ENCODE measurements around the gene TMEM61.
"Not testable (repeated sequence)": the region's sequence is repeated elsewhere in the genome, so short reads cannot be mapped to it uniquely, and the experiment has no call there.

Gene TMEM61

DNA sequence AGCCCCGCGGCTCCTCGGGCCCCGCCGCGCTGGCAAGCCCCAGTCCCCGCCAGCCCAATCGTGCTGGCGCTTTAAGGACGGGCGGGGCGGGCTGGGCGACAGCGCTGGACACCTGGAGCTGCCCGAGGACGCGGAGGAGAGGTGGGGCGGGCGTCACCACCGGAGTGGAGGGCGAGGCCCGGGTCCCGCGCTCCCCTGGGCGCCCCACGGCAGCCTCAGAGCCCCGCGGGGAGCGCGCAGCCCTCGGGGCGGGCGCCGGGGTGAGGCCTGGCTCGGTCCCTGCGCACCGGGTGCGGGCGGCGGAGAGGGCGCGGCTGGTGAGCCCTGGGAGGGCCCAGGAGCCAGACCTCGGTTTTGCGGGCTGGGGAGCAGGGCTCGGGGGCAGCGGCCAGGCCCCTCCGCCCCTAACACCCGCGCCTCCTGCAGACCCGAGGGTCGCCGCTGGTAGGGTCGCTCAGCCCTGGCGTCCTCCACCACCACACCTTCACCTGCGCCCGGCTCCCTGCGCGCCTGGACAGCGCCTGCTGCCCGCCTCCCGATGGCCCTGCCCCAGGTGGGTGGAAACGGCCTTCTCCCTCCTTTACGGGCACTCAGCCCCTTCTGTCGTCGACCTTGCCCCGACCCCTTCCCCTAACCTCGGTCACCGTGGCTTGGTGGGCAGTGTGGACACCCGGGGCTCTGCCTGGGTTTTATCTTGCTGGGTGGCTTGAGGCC lies at the start of gene TMEM61:
Gene TMEM61 (plus strand): TSS at position 101 of the 714 bp plus-strand sequence. CDS start 438 bp downstream, at position 539.
- in situ Hi-C loops (cut with MboI; ENCODE audit: low sequenced_read_pairs) = no loop called here

DNA sequence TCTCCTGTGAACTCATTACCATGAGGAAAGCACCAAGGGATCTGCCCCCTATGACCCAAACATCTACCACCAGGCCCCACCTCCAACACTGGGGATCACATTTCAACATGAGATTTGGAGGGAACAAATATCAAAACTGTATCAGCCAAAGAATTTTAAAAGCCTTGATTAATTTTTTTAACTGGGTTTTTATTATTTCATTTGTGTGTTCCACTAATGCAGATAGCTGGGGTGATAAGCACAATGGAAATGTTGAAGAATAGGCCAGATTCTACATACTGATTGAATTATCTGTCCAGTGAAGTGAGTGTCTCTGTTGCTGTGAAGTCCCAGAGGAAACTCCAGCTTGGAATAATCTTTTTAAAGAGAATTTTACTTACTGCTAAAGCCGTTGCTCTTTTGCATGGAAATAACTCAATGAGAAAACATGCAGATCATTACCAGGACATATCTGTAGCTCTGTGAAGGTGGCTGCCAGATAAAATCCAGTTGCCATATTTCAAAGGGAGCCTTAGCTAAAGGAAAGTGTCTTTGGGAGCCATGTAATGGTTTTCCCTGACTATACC lies 49.1 kb upstream of the TMEM61 start:
- in situ Hi-C loops (cut with MboI; ENCODE audit: low sequenced_read_pairs) = no loop called here

DNA sequence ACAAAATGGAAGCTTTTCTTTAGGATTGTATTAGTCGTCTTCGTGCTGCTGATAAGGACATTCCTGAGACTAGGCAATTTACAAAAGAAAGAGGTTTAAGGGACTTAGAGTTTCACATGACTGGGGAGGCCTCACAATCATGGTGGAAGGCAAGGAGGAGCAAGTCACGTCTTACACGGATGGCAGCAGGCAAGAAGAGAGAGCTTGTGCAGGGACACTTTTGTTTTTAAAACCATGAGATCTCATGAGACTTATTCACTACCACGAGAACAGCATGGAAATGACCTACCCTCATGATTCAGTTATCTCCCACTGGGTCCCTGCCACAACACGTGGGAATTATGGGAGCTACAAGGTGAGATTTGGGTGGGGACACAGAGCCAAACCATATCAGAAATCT lies 46.3 kb upstream of the TMEM61 start:
- in situ Hi-C loops (cut with MboI; ENCODE audit: low sequenced_read_pairs) = not testable (repeated sequence)

DNA sequence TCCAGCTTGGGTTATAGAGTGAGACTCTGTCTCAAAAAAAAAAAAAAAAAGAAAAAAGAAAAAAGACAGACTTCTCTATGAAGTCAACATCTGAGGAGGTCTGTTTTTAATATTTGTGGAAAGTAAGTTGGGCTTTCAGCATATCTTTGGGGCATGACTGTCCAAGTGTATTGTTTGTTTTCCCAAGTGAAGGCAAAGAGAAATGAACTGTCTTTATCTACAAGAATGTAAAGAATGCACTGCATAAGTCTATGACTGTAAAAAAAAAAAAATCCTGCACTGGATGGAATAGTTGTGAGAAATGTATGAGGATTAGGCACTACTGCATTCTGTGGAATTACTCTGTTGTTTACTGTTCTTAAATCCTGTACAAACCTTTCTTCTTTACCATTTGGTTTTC lies 45.6 kb upstream of the TMEM61 start:
- in situ Hi-C loops (cut with MboI; ENCODE audit: low sequenced_read_pairs) = no loop called here

DNA sequence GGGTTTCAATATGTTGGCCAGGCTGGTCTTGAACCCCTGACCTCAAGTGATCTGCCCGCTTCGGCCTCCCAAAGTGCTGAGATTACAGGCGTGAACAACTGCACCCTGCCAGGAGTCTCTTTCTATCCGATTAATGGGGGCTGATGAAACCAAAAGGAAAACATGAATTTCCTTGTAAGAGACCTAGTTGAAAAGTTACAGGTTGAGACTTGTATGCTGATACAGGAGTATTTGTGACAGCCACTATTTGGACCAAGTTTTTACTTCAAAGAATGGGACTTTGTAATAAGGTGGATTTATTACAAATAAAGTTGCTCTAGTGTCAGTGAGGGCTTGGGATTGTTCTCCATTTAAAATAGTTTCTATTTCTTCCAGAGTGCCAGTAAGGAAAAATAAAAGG lies 43.6 kb upstream of the TMEM61 start:
- in situ Hi-C loops (cut with MboI; ENCODE audit: low sequenced_read_pairs) = no loop called here

DNA sequence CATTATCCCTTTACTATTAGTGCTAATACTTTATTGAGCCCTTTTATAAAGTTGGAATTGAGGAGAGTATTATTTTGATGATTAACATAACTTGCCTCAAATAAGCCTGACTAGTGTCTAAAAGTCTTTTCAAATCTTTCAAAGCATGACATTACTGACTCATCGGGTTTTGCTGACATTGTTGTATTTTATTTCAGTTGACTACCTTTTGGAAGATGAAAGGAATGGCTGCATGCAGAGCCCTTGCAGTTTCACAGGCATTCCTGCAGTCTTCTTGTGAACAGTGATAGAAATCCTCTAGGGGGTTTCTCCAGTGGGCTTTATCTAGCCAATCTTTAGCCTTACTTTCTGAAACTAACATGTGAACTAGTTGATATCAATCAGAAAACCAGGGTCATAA lies 43.0 kb upstream of the TMEM61 start:
- in situ Hi-C loops (cut with MboI; ENCODE audit: low sequenced_read_pairs) = no loop called here

DNA sequence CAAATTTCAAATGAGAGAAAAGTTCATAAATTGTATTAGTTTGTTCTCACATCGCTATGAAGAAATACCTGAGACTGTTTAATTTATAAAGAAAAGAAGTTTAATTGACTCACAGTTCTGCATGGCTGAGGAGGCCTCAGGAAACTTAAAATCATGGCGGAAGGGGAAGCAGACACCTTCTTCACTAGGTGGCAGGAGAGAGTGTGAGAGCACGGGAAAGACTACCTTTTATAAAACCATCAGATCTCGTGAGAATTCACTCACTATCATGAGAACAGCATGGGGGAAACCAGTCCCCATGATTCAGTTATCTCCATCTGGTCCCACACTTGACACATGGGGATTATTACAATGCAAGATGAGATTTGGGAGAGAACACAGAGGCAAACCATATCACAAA lies 41.5 kb upstream of the TMEM61 start:
- in situ Hi-C loops (cut with MboI; ENCODE audit: low sequenced_read_pairs) = not testable (repeated sequence)

DNA sequence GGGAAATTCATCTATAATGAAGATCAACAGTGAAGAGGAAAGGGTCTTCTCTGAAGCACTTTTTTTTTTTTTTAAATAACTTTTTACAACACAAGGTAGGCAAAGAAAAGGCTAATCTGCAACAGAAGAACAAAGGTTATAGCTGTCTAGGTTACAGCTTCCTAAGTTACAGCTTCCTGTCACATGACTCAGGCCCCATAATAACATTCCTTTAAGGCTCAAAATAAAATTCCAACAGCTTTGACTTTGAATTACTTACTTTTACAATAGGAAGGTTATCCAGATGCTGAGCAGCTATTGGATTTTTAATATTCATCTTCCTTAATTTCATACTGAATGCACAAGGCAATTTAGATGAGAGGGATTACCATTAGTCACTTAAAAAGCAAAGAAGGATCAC lies 40.4 kb upstream of the TMEM61 start:
- in situ Hi-C loops (cut with MboI; ENCODE audit: low sequenced_read_pairs) = no loop called here

DNA sequence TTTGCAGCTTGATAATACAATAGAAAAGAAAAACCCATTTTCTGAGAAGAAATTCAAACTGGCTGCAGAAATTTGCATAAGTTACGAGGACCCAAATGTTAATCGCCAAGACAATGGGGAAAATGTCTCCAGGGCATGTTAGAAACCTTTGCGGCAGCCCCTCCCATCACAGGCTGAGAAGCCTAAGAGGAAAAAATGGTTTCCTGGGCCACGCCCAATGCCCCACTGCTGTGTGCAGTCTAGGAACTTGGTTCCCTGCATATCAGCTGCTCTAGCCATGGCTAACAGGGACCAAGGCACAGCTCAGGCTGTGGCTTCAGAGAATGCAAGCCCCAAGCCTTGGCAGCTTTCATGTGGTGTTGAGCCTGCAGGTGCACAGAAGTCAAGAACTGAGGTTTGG lies 37.5 kb upstream of the TMEM61 start:
- in situ Hi-C loops (cut with MboI; ENCODE audit: low sequenced_read_pairs) = no loop called here

DNA sequence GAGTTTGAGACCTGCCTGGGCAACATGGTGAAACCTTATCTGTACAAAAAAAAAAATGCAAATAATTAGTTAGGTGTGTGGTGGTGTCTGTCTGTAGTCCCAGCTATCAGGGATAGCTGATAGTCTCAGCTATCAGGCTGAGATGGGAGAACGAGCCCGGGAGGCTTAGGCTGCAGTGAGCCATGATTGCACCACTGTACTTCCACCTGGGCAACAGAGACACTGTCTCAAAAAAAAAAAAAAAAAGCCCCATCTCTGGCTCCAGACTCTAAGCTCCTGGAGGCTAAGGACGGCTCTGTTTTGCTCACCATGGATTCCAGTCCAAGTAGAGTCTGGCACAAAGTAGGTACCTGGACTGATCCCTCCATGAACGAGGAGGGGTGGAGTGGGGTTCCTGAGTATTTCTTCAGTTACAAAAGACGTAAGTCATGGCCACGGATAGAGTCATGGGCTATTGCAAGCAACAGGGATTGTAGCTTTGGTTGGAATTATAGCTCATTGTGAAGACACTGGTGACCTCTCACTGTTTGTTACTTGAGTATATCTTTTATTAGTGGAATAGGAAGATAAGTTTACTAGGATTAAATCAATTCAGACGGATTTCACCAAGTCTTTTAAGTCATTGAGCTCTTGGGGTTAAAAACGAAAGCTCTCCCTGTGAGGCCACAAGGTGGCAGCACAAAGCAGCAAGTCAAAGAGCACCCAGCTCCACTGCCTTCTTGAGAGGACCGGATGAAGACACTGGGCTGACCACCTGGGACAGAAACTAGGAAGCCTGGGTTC lies 35.6 kb upstream of the TMEM61 start:
- in situ Hi-C loops (cut with MboI; ENCODE audit: low sequenced_read_pairs) = no loop called here

DNA sequence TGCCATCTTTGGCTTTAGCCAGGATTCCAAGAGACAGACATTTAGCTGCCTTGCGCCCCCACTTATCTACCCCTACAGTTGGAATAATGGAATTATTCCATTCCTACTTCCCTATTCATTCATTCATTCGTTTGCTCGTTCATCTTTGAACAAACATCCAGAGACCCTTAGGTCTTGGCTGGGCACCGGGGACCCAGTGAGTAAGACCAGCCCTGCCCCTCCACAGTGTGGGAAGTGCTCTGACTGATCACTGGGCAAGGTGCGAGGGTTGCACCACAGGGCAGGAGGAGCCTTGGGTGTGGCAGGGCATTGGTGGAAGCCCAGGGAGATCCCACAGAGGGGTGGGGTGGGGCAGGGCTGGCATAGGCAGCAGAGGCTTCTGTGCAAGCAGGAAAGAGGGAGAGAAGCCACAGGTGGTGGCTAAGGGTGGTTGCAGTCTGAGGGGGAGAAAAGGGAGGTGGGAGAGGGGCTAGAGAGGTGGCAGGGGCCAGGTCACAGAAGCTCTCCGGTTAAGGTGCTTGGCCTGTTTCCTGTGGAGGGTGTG lies 35.0 kb upstream of the TMEM61 start:
- in situ Hi-C loops (cut with MboI; ENCODE audit: low sequenced_read_pairs) = no loop called here

DNA sequence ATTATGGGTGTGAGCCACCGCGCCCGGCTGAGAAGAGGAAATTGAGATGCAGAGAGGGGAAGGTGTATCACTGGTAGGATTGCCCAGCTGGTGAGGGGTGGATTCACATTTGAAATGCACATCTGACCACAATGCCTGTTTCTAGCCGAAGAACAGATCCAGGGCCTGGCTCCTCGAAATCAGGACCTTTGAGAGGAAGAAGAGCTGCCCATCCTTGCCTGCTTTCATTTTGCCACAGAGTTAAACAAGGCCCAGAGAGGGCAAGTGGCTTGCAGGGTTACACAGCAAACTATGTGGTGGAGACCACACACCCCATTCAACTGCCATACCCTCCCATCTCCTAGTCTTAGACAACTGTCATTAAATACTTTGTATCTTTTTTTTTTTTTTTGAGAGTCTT lies 32.9 kb upstream of the TMEM61 start:
- in situ Hi-C loops (cut with MboI; ENCODE audit: low sequenced_read_pairs) = no loop called here

DNA sequence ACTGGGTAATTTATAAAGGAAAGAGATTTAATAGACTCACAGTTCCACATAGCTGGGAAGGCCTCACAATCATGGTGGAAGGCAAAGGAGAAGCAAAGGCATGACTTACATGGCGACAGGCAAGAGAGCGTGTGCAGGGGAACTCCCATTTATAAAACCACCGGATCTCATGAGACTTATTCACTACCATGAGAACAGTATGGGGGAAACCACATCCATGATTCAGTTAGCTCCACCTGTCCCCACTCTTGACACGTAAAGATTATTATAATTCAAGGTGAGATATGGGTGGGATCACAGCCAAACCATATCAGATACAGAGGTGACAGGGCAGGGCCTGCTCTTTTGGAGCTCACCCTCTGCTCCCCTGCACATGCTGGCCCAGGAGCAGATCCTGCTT lies 31.4 kb upstream of the TMEM61 start:
- in situ Hi-C loops (cut with MboI; ENCODE audit: low sequenced_read_pairs) = no loop called here

DNA sequence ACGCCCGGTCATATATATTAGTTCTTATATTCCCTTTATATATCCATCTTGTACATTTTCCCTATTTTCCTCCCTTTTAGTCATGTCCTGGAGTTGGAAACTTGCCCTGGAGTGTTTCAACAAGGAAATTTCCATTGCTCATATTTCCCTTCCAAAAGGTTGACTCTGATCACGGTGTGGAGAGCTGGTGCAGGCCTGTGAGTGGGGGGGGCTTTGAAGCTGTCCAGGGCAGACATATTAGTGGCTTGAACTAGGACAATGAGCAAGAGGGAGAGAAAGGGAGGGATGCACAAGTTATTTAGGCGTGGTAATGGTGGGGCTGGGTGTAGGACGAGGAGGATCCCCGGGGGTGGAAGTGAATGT lies 30.4 kb upstream of the TMEM61 start:
- in situ Hi-C loops (cut with MboI; ENCODE audit: low sequenced_read_pairs) = loop anchor here (5.0 kb wide), 1 partner anchor 47 kb away; the partner anchor contains the start of gene BSND

DNA sequence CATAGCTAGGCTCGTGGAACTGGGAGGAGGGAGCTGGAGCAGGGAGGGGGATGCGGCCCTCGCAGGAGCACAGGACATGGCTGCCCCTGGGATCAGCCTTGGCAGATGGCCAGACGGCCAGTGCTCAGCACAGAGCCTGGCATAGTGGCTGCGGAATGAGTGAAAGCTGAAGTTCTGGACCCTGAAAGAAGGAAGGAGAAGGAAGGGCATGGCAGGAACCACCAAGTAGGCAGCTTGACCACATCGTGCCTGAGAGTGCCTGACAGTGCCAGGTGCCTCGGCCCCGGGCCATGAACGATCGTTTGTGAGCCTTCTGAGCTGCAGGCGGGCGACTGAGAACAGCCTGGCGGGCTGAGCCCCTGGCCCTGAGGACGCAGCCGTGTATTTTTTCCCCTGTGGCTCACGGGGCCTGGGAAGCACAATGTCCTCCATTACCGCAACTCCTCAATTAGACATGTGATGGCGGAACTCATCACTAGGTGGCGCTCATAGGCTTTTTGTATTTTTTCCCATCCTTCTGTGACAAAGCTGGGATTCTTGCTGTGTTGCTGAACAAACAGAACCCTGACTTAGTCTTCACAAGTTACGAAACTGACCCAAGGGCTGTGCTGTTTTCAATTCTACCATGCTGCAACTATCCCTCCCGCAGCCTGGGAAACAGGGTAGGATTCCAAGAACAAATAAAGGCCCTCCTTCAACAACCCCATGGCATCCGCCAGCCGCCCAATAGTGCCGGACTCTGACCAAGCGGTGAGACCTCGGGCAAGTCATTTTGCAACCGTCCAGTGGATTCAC lies 29.9 kb upstream of the TMEM61 start:
- in situ Hi-C loops (cut with MboI; ENCODE audit: low sequenced_read_pairs) = loop anchor here (5.0 kb wide), 1 partner anchor 47 kb away; the partner anchor contains the start of gene BSND

DNA sequence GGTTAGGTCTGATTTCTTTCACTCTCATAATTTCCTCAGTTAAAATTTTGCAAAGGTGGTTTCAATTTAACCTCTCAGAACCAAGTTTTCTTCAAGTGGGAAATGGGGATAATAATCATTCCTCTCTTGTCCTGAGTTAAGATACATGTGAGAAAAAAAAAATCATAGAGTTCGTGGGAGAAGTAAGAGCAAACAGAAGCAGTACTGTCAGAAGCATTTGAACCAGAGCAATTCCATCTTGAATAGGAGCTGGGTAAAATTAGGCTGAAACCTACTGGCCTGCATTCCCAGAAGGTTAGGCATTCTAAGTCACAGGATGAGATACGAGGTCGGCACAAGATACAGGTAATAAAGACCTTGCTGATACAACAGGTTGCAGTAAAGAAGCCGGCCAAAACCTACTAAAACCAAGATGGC lies 28.6 kb upstream of the TMEM61 start:
- in situ Hi-C loops (cut with MboI; ENCODE audit: low sequenced_read_pairs) = loop anchor here (5.0 kb wide), 1 partner anchor 45 kb away; the partner anchor contains the start of gene BSND

DNA sequence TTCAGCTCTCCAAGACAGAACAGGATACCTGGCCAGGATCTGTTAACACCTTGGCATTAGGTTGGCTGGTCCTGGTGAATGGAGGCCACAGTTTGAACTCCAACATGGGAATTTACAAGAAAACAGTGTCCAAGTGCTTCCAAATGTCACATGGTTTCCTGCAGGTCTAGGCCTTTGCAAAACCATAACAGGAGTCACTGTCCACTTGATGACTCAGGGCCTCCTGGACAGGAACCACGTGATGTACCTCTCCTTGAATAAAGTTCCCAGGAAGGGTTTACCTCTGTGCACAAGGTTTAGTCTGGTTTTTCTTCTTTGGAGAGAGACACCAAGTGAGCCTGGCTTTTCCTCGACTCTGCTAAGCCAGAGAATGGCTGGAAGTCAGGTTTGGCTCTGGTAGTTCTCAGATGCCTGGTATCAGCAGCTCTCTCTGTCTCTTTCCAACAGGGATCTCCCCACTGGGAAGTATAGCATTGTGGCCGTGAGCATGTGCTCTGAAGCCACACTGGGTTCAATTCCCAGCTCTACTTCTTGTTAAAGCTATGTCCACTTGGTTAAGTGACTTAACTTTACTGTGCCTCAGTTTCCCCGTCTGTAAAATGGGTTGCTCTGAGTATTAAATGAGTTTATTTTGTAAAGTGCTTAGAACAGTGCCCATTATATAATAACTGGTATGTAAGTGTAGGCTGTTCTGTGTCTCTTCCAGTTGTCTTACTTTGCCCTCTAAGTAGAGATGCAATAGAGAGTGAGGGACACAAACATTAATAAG lies 27.3 kb upstream of the TMEM61 start:
- in situ Hi-C loops (cut with MboI; ENCODE audit: low sequenced_read_pairs) = loop anchor here (5.0 kb wide), 1 partner anchor 44 kb away; the partner anchor contains the start of gene BSND

DNA sequence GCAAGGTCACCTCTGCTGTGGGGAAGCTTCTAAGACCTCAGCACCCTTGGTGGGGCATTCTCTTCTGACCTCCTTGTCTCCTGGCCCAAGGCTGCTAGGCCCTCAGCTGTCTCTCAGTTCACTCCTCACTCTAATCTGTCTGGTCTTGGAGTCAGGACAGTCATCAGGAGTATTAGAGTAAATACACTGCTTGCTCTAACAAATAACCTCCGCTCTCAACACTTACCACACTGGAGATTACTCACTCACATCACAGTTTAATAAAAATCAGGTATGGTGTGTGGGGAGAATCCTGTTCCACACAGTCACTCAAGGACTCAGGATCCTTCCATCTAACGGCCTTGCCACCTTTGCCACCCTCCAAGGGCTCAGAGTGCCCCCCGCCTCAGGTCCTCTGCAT lies 26.6 kb upstream of the TMEM61 start:
- in situ Hi-C loops (cut with MboI; ENCODE audit: low sequenced_read_pairs) = loop anchor here (5.0 kb wide), 1 partner anchor 43 kb away; the partner anchor contains the start of gene BSND

DNA sequence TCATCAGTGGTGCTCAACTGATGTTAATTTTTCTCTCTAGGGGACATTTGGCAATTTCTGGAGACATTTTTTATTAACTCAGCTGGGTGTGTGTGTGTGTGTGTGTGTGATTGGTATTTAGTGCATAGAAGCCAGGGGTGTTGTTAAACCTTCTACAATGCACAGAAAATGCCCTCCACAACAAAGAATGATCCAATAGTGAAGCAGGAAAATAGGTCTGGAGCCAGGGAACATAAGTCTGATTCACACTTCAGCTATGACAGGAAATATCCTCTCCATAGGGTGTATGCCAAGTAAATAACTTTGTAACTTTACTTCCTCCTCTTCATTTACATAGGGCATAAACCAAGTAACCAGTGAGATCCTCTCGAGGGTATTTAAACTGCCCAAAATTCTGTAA lies 25.1 kb upstream of the TMEM61 start:
- in situ Hi-C loops (cut with MboI; ENCODE audit: low sequenced_read_pairs) = no loop called here

DNA sequence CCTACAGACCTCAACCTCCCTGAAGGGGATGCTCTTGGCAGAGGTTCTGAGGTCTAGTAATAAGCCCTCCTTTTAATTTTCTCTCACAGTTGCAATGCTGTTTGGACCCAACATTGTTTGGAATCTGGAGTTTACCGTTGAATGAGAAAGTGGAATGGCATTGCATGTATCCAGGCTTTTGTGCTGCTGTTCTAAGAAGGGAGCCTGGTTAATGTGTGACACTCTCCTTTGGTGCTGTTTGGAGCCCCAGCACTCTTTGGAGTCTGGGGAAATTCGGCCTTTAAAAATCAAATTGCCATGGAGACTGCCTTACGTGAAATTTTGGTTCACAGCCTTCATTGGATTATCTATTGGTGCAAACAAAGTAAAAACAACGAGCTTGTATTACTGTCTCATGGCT lies 23.7 kb upstream of the TMEM61 start:
- in situ Hi-C loops (cut with MboI; ENCODE audit: low sequenced_read_pairs) = no loop called here

Measured in HL-60/S4 treated with phorbol 12-myristate 13-acetate at 8.2 ng/mL for 4 days and 3 days (cell line).